Mucosa of rectum (tissue), 2 donors: ENCODE data around the gene IZUMO4.

ENCODE experiments used
- H3K27ac ChIP-seq, 2 donors: one replicate each; pipeline ENCODE4 v1.7.0; 2013; ENCODE audit warnings: inconsistent platforms in 2 of 2, low read depth in 2 of 2, low read length in 2 of 2
- H3K27me3 ChIP-seq, 2 donors: one replicate each; pipeline ENCODE4 v1.7.0; 2013; ENCODE audit warnings: low read length in 2 of 2; ENCODE audit not compliant: control insufficient read depth in 2 of 2, insufficient read depth in 2 of 2
- H3K36me3 ChIP-seq, 2 donors: one replicate each; pipeline ENCODE4 v1.7.0; 2013; ENCODE audit warnings: low read length in 2 of 2; ENCODE audit not compliant: control insufficient read depth in 2 of 2, insufficient read depth in 2 of 2
- H3K4me1 ChIP-seq, 2 donors: one replicate each; pipeline ENCODE4 v1.7.0; 2013; ENCODE audit warnings: low read length in 2 of 2, mild to moderate bottlenecking in 1 of 2; ENCODE audit not compliant: control insufficient read depth in 2 of 2, insufficient read depth in 2 of 2
- H3K4me3 ChIP-seq, 2 donors: one replicate each; pipeline ENCODE4 v1.7.0; 2013; ENCODE audit warnings: low read length in 2 of 2
- H3K9ac ChIP-seq, 2 donors: one replicate each; pipeline ENCODE4 v1.7.0; 2013; ENCODE audit warnings: low read length in 2 of 2, low read depth in 1 of 2, mild to moderate bottlenecking in 1 of 2
- H3K9me3 ChIP-seq, 2 donors: one replicate each; pipeline ENCODE4 v1.7.0; 2013; ENCODE audit warnings: low read length in 2 of 2; ENCODE audit not compliant: control insufficient read depth in 2 of 2
- donor health status: healthy.
- donor health status: Normal muscosa, but diverticular disease.

IZUMO4 gene

DNA sequence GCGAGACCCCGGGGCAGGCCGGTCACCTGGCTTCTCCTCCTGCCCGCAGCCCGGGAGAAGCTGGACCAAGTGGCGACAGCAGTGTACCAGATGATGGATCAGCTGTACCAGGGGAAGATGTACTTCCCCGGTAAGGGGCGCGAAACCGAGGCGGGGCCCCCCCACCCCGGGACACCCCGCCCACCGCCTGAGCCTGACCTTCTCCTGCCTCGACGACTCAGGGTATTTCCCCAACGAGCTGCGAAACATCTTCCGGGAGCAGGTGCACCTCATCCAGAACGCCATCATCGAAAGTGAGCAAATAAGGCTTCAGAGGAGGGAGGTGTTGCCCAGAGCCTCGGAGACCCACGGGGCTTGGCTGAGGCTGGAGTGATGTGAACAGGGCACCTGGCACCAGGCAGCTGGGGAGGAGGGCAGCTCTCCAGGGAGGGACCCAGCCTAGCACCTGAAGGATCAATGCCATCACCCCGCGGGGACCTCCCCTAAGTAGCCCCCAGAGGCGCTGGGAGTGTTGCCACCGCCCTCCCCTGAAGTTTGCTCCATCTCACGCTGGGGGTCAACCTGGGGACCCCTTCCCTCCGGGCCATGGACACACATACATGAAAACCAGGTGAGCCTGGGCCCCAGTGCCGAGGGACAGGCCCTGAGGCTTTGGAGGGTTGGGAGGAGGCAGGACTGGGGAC is 629 bp downstream of the IZUMO4 start:
- Histone ChIP-seq H3K9me3 (no peaks in the 10 kb centered on the region), H3K9ac (peak overlapping the region; percentile 41 to 76), H3K36me3 (peaks cover 19 to 22% of the 10 kb centered on the region in 2 donors), H3K27me3 (no peaks in the 10 kb centered on the region), H3K27ac (peak overlapping the region; percentile 76), H3K4me3 (peak overlapping the region; percentile 57 to 70), H3K4me1 (peaks cover 19 to 23% of the 10 kb centered on the region in 2 donors)

DNA sequence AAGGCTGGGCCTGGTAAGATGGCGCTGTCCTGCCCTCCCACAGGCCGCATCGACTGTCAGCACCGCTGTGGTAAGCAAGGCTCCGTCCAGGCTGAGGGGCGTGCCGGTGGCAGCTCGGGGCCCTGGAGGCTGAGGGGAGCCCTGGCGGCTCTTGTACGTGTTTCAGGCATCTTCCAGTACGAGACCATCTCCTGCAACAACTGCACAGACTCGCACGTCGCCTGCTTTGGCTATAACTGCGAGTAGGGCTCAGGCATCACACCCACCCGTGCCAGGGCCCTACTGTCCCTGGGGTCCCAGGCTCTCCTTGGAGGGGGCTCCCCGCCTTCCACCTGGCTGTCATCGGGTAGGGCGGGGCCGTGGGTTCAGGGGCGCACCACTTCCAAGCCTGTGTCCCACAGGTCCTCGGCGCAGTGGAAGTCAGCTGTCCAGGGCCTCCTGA is 1.2 kb downstream of the IZUMO4 start:
- Histone ChIP-seq H3K4me3 (no peak overlapping the region), H3K9ac (no peak overlapping the region), H3K9me3 (no peaks in the 10 kb centered on the region), H3K36me3 (peaks cover 19 to 22% of the 10 kb centered on the region in 2 donors), H3K27ac (no peak overlapping the region), H3K4me1 (peaks cover 17 to 23% of the 10 kb centered on the region in 2 donors), H3K27me3 (no peaks in the 10 kb centered on the region)

DNA sequence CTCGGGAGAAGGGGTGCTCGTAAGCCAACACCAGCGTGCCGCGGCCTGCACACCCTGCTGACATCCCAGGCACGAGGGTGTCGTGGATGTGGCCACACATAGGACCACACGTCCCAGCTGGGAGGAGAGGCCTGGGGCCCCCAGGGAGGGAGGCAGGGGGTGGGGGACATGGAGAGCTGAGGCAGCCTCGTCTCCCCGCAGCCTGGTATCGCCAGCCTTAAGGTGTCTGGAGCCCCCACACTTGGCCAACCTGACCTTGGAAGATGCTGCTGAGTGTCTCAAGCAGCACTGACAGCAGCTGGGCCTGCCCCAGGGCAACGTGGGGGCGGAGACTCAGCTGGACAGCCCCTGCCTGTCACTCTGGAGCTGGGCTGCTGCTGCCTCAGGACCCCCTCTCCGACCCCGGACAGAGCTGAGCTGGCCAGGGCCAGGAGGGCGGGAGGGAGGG is 2.4 kb downstream of the IZUMO4 start:
- H3K9me3 ChIP-seq, result no peaks in the 10 kb centered on the region
- no peak overlapping the region for H3K9ac ChIP-seq
- no peak overlapping the region for H3K4me3 ChIP-seq
- H3K4me1 ChIP-seq, result peaks cover 16 to 23% of the 10 kb centered on the region in 2 donors
- H3K36me3 ChIP-seq, result peaks cover 19 to 28% of the 10 kb centered on the region in 2 donors
- H3K27ac ChIP-seq, result no peak overlapping the region
- no peaks in the 10 kb centered on the region for H3K27me3 ChIP-seq

DNA sequence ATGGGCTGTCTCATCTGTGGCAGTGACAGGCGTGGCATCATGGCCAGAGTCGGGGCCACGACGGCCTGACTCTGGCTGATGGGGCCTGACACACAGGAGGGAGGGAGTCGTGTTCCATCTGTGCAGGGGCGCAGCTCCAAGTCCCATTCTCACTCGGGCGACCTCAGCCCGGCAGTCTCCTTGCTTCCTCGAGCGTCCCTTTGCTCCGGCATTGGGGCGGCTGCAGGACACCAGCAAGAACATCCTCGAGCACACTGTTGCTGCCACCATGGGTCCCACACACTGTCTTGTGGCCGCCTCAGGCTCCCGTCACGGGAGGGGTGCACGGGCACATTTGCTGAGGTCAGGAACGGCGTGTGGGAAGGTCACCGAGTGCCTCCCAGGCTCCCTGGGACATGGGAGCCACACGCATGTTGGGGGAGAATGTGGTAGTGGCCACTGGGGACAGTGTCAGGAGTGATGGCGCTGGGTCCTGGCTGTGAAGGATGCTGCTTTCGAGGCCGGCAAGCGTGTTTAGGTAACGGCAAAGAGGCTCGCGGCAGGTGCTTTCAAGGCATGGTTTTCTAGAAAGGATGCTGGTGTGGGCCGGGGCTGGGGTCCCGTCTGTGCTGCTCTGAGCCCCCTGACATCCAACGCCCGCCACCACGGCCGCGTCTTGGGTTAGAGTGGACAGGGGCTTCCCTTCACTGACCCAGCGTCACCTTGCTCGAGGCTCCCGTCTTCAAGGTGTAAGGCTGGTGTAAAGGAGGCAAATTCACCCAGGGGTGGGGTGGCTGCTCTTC is 3.4 kb downstream of the IZUMO4 start:
- Histone ChIP-seq H3K36me3 (peaks cover 19 to 32% of the 10 kb centered on the region in 2 donors), H3K27ac (no peak overlapping the region)

DNA sequence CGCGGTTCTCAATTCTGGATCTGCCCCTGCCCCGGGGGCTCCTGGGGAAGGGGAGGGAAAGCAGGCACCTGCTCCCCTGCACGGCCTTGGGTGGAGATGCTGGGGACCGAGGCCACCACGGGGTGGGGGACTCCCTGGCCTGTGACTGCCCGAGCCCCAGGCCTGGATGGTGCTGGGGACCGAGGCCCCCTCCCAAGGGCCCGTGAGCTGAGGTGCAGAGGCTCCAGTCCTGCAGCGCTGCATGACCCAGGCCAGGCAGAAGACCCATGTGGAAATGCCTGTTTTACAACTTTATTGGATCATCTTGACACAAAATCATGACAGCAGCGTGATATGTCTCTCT is 4.0 kb downstream of the IZUMO4 start:
- Histone ChIP-seq H3K9me3 (no peaks in the 10 kb centered on the region), H3K9ac (no peak overlapping the region), H3K4me3 (no peak overlapping the region), H3K27me3 (no peaks in the 10 kb centered on the region), H3K4me1 (peaks cover 9 to 11% of the 10 kb centered on the region in 2 donors), H3K36me3 (peaks cover 23 to 35% of the 10 kb centered on the region in 2 donors), H3K27ac (no peak overlapping the region)

More for the DNA sequence above, 3.4 kb downstream of the IZUMO4 start:
- Histone ChIP-seq H3K4me3 (no peak overlapping the region), H3K4me1 (peaks cover 9 to 12% of the 10 kb centered on the region in 2 donors), H3K9ac (no peak overlapping the region), H3K27me3 (no peaks in the 10 kb centered on the region), H3K9me3 (no peaks in the 10 kb centered on the region)

DNA sequence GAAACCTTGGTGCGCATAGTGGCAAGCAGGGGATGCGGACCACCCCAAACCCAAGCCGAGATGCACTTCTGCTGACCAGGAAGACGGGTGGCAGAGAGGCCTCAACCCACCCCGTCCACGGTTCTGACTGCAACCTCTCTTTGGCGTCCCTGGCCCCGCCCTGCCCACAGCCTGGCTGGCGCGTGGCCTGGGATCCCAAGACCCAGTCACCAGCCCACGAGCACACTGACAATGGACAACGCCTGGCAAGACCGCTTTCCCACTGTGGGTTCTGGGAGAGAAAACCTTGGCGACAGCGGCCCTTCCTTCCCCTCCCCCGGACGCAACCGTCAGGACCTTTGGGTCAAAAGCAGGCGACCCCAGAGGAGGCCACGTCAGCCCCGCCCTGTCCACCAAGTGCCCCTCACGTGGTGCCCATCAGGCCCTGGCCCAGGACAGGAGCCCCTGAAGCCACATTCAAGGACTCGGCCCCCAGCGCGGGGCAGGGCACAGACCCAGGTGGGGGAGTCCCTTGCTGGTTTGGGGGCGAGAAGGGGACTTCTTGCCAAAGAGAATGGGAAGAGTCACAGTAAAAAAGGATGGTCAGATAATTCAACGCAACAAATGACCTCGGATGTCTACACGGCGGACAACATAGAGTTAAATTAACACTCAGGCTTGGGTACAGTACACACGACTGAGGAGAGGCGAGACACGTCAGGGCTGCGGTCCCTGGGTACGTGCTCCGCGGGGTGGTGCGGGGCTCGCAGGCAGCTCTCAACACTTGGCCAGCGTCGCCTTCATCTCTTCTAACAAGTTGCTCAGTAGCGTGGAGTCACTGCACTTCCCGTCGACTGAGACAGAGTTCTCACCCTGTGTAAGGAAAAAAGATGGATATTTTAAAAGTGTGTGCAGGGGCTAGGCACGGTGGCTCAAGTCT is 5.0 kb downstream of the IZUMO4 start:
- Histone ChIP-seq H3K36me3 (peaks cover 33 to 41% of the 10 kb centered on the region in 2 donors), H3K9ac (no peak overlapping the region), H3K4me3 (no peak overlapping the region), H3K9me3 (no peaks in the 10 kb centered on the region), H3K27ac (no peak overlapping the region), H3K27me3 (no peaks in the 10 kb centered on the region), H3K4me1 (peaks cover 9 to 11% of the 10 kb centered on the region in 2 donors)

DNA sequence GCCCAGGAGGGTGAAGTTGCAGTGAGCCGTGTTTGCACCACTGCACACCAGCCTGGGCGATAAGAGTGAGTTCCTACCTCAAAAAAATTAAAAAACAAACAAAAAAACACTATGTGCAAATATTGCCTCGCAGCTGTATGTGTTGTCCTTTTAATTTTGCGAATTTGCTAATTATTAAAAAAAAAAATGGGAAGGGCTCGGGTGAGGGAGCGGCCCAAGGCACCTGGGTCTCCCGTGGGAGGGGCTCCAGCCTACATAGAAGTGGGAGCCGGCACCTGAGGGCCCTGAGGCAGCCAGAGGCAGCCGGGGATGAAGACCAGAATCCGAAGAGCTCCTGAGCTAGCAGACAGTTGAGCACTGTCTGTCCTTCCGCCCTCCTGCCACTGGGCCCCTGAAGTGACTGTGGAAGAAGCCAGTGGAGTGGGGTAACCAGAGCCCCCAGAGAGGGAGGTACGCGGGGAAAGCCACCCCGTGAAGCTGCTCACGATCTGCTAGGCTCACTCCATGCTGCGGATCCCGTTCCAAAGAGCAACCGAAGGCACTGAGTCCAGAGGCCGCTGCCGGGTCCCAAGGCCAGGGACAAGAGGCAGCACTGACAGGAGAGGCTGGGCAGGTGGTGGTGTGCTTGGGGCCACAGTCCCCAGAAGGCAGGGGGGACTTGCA is 6.5 kb downstream of the IZUMO4 start:
- H3K9me3 ChIP-seq, result no peaks in the 10 kb centered on the region
- peaks cover 37 to 43% of the 10 kb centered on the region in 2 donors for H3K36me3 ChIP-seq
- no peaks in the 10 kb centered on the region for H3K27me3 ChIP-seq
- no peak overlapping the region for H3K4me3 ChIP-seq
- H3K4me1 ChIP-seq, result no peaks in the 10 kb centered on the region
- no peak overlapping the region for H3K27ac ChIP-seq
- H3K9ac ChIP-seq, result no peak overlapping the region

DNA sequence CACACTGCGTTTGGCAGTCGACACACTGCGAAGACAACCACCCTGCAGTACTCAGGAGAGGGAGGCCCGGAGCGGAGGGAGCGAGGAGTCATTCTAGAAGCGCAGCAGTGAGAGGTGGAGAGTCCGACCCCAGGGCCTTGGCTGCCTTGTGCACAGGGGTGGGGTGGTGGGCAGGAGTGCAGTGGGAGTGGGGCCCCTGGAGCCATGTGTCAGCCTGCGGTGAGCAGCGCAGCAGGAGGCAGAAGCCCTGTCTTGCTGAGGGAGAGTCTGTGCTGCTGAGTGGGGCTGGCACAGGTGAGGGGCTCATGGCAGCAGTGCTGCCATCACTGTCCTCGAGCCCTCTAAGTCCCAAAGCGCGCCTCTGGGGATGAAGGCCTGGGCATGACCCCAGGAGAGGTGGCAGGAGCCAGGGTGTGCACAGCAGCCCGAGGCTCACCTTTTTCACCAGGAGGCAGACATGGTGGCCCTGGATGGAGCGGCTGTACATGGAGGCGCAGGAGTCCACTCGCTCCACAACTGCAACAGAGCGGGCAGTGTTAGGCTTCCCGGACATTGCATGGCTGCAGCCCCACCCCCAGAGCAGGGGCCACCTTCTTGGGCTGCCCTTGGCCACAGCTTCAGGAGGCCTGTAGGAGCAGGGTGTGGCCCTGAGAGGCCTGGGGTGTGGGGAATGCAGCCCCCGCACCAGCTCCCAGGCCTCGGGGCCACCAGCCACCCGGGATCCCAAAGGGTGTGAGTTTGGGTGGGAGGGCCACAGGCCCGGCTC is 11.7 kb downstream of the IZUMO4 start:
- no peak overlapping the region for H3K4me3 ChIP-seq
- H3K9ac ChIP-seq, result no peak overlapping the region
- peaks cover 56 to 66% of the 10 kb centered on the region in 2 donors for H3K36me3 ChIP-seq
- no peaks in the 10 kb centered on the region for H3K27me3 ChIP-seq
- no peaks in the 10 kb centered on the region for H3K9me3 ChIP-seq
- H3K27ac ChIP-seq, result no peak overlapping the region
- H3K4me1 ChIP-seq, result no peaks in the 10 kb centered on the region
